HG03095 (cell line): ENCODE results near the gene SAMD10.
"Not testable (repeated sequence)": the region's sequence is repeated elsewhere in the genome, so short reads cannot be mapped to it uniquely, and the experiment has no call there.

Experiments used
- ATAC-seq: cut with Tn5 transposase; IDR thresholded peaks from one replicate; pipeline ENCODE4 v1.9.1; 2021; ENCODE audit warnings: moderate library complexity; ENCODE audit not compliant: unreplicated experiment

SAMD10 gene

DNA sequence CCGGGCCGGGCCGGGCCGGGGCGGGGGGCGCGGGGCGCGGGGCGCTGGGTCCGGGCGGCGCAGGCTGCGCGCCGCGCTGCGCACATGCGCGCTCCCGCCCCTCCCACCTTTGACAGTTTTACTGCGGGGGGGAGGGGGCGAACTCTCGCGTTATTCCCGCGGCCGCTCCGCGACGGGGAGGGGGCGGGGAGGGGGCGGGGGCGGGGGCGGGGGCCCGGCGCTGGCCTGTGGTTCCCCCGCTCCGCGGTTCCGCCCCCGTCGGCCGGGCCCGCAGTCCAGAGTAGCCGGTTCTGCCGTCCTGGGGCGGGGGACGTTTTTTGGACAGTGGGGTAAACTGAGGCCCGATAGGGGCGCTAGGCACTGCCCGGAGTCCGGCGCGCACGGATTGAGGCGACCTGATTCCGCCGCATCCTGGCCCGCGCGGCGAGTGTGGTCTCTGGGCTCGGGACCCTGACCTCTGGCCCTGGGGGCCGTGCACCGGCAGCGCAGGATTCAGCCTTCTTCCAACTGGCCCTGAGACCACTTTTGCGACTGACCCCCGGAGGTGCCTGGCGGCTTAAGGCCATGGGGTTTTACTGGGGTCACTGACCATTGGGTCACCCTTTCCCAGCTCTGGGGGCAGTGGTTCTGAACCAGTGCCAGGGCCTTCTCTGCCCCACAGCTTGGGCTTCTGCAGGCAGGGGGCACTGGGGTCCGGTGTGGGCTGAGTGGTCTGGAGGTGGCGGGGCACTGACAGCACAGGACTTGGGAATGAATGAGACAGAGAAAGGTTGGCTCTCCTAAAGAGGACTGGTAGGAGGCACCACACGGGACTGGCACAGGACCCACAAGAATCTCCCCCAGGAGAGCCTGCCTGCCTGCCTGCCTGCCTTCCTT, 9.4 kb downstream of the SAMD10 start, which contains the start of gene ZNF512B:
Gene ZNF512B, minus strand, starts transcription at position 93 of the 876 bp plus-strand sequence. CDS start 1,980 bp downstream, outside the sequence.
- ATAC-seq = no peak

DNA sequence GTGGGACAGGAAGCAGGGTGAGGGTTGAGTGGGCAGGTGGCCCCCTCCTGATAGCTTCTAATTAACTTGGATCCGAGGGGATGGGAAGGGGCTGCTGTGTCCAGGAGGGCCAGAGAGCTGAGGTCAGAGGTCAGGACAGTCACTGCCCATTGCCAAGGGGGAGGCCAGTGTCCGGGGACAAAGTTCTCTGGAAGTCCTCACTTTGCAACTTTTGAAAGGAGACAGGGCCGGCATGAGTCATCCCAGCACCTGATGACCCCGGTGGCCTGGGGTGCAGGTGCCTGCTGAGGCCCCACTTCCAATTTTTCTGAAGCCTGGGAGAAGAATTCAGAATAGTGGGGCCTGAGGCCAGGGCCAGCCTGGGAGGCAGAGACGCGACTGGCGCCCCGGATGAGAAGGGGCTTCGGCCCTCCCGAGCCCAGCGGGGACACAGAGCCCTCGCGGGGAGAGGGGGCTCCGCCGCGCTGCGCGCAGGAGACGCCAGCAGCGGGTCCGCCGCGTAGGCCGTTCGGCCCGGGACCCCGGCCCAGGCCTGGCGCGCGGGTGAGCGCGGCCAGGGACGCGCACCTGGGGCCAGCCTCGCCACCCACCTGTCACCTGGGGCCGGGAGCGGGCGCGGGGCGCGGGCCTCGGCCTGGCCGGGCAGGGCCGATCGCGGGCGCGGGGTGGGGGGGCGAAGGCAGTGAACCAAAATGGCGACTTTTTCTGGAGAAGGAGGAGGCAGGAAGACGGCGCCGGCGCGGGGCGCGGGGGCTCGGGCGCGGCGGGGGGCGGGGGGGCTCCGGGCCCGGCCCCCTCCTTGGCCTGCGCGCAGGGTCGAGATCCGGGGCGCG, 10.3 kb downstream of the SAMD10 start:
- no peak for ATAC-seq

- no peak for ATAC-seq
Measured at GRCh38 chr20:63968136-63968927, 11.1 kb downstream of the SAMD10 start.

DNA sequence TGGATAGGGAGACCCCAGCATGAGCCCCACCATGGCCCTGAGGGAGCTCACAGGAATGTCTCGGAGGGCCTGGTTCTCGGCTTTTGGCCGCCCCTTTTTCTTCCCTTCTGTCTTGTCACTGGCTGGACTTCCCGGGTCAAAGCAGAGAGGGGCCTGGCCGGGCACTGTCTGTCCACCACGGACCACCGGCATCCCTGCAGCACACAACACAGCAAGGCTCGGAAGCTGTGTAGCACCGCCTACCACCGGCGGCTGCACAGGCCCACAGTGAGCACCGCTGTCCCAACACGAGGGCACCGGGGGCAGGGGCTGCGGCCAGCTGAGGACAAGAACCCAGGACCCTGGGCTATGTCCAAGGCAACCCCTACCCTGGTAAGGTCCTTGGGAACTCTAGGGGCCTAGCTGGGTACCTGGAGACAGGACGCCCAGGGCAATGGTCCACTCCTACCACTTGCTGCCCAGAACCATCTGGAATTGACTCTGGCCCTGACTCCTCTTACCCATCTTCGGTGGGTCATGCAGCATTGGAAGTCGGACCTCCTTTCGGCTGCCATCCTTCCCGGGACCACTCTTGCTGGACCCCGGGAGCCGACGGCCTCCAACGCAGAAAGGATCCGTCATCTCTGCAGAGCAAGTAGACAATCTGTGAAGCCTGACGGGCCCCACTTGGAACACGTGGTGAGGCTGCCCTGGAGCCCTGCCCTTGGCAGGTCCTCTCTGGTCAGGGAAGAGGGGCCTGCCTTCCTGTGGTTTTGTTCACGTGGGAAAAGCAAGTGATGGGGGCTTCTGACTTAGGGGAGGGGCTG, 11.9 kb downstream of the SAMD10 start:
- ATAC-seq = no peak

DNA sequence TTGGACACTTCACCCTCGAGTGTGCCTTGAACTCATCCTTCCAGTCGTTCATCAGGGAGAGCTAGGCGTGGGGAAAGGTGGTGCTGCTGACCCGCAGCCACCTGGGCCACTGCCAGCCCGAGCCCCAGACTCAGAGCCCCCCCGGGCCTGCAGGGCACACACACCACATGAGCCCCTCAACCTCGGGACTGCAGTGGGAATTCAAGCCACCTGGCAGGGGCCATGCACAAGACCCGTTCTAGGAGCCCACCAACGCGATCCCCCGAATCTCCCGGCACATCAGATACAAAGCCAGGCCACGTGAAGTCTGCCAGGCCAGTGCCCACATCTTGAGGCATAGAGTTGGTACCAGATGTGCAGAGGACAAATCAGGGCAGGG, 12.5 kb downstream of the SAMD10 start:
- no peak for ATAC-seq

DNA sequence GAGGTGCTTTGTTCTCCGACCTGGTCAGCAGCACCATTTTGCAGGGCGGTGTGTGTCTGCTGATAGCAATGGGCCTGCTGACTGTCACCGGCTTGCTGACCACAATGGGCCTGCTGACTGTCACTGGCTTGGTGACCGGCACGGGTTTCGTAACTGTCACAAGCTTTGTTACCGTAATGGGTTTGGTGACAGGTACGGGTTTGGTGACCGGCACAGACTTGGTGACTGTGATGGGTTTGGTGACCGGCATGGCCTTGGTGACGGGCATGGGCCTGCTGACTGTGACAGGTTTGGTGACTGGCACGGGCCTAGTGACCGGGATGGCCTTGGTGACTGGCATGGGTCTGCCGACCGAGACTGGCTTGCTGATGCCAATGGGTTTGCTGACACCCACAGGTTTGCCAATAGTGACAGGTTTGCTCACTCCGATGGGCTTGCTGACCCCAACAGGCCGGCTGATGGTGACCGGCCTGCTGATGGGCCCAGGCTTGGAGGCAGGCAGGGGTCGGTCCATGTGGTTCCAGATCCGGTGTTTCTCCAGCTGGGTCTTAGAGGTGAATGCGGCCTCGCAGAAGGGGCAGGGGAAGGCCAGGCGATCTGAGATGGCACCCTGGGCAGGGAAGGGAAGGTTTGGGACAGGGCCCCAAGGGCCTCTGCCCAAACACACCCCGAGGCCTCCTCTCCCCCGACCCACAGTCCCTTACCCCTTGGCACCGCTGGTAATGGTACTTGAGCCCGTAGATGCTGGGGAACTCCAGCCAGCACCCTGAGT, 13.1 kb downstream of the SAMD10 start:
- no peak for ATAC-seq

DNA sequence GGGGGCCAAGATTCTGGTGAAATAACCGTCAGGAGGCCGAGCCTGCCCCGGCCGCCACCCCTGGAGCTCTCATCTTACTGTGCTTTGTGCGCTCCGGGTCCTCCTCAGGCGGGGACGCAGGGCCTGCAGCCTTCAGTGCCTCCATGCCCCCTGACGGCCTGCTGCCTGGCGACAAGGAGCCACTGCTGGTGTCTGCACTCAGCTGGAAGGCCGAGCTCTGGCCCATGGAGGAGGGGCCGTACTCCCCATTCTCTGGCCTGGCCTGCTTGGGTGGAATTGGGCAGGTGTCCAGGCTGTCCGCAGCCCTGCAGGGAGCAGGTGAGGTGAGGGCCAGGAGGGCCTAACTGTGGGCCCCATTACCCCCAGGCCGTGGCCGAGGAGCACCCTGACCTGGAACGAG, 15.0 kb downstream of the SAMD10 start:
- ATAC-seq = no peak

DNA sequence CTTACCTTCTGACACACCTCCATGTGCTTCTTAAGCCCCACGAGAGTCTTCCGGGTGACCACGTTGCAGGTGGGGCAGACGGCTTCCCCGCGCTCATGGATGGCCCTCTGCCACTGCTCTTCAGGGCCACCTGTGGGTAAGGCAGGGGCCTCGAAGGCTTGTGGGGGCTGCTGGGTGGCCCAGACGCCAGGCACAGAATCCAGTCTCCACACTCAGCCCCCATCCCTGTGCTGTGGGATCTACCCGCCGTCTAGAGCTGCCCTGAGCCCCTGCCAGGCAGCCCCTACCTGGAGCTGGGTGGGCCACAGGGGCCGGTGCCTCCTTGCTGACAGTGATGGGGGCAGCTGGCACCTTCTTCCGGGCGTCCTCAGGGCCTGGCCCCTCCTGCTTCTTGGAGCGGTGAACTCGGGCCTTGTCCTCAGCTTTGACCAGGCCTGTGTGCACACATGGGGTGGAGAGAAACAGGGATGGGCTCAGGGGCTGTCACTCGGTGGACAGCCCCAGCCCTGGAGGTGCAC, 15.6 kb downstream of the SAMD10 start:
- no peak for ATAC-seq

DNA sequence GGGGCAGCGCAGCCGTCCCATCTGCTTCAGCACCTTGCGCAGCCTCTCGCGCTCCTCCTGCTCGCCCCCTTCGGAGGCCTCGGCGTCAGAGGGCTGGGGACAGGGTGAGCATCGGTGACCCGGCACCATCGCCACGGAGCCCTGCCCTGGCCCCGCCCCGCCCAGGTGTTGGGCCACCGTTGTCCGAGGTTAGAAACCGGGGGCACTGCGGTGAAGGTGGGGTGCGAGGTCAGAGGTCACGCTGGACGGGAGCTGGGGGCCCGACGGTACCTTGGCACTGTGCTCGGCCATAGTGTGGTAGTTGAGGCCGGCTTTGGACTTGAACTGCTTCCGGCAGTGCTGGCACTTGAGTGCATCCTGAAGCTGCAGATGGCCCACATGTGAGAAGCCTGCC, 16.1 kb downstream of the SAMD10 start:
- no peak for ATAC-seq

DNA sequence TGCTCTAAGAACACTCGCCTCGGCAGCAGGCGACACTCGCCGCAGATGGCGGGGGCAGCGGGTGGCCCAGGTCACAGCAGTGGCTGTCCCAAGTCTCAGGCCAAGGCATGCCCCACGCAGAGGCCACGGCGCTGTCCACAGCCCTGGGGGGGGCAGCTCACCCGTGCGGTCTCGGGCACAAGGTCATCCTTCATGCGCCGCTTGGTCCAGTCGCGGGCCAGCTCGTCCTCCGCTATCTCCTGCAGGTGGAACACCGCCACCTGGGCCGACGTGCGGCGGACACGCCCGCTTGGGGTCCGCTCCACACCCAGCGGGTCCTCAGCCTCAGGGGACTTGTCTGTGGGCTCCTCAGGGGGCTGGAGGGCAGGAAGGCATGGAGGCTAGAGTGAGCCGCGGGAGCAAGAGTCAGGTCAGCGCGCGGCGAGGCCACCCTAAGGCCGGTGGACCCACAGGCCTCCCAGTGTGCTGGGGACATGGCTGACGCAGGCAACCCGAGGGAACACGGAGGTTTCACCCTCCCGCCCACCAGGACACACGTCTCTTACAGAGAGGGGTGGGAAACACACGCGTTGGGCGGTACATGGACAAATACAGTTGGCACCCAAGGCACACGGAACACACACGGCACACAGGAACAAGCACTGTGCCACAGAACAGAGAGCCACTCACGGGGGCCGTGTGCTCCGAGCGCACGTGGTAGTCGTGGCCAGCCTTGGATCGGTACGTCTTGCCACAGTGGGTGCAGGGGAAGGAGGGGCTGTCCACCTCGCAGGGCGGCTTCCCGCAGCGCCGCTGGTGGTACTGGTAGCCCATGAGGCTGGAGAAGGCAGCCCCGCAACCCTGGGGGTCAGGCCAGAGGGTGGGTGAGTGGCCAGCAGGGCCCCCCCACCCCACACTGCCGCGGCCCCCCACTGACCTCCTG, 16.8 kb downstream of the SAMD10 start:
- no peak for ATAC-seq

GRCh38 chr20:63961664-63962425, 17.6 kb downstream of the SAMD10 start:
- ATAC-seq = no peak

- ATAC-seq = not testable (repeated sequence)
Measured at GRCh38 chr20:63960654-63961621, 18.5 kb downstream of the SAMD10 start.

DNA sequence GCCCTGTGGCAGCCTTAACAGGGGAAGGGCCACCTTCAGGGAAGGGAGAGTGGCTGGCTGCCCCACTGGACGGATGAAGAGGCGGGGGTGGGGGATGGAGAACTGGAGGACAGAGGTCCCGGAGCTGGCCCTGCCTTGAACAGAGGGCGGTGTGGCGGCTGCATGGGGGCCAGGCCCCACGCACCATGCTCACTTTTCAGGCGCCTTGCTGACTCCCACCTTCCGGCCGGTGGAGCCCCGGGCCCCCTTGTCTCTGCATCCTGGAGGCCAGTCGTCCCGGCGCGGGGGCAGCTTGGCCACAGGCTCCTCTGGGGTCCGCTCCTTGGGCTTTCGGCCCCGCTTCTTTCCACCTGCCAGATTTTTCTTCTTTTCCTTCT, 19.8 kb downstream of the SAMD10 start:
- ATAC-seq = no peak

DNA sequence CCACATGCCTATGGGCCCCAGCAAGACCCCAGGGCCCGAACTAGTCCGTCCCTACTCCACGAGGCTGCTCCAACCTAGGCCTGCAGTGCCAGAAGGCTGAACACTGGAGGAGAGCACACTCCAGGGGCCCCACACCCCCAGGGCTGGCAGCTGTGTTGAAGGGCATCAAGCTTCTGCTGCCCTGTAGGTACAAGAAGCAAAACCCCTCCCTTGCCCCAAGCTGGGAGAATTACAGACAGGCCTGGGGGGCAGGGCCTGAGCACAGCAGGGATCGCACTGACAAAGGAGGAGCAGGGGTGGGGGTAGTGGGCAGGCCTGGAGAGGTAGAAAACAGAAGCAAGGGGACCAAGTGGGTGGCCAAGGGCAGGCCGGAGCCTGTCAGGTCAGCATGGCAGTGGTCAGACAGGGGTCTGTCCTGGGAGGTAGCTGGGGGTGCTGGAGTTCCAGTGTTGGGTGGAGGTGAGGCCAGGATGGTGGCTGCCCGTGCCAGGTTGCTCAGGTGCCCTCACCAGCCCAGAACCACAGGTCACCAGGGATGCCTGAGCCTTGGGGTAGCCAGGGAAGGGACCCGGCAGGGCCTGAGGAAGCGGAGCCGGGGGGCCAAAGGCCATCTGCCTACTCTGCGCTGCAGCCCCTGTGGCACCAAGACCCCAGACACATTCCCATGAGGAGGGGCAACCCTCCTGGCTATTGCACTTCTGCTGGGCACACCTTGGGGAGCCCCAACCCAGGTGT, 20.3 kb downstream of the SAMD10 start:
- ATAC-seq = no peak

DNA sequence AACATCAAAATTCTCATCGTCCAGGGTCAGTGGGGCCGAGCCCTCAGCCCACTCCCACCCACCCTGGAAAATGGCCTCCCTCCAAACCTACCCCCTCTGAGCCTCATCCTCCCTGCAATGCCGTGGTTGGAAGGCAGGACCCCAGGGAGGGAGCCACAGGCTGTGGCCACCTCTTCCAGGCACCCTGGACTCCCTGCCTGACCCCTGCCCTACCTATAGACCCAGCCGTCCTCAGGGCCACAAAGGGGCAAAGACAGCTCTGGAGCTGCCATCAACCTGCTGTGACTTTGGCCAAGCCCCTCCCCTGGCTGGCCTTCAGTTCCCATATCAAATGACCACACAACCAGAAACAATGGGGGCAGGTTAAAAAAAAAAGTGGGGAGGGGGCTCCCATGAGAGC, 21.0 kb downstream of the SAMD10 start:
- ATAC-seq = no peak
